Measurements from ENCODE around the gene INTS14. TPM values are rescaled to one million over a fixed set of nuclear protein-coding genes. Genes with fewer than 3 reads are reported as not detected.

Gene INTS14
- total RNA-seq, 1 experiment from 2014 or later: 50.1 TPM

DNA sequence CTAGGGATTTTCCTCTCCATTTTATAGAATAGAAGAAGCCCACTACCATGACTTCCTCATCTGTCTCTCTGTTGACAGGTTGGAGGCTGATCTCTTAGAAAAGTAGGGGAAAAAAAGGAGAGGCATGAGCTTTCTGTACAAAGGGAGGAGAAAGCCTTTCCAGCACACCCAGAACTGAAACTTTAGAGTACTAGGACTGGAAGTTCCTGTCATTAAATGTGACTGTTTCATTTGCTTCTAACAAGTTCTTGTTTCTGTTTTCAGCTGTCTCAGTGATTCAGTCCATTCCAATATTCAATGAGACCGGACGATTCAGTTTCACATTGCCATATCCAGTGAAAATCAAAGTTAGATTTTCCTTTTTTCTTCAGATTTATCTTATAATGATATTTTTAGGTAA lies 39.0 kb downstream of the INTS14 start:
- Mint-ChIP-seq H3K36me3 (ENCODE audit: insufficient read depth, unreplicated experiment) (peaks cover 54% of the 10 kb centered on the region), H3K27me3 (ENCODE audit: unreplicated experiment) (no peaks in the 10 kb centered on the region), H3K4me1 (ENCODE audit: low read depth, unreplicated experiment) (no peaks in the 10 kb centered on the region), H3K4me3 (ENCODE audit: low read depth, unreplicated experiment) (no peak overlapping the region), H3K9me3 (ENCODE audit: low read depth, unreplicated experiment) (no peaks in the 10 kb centered on the region), H3K27ac (ENCODE audit: unreplicated experiment) (no peak overlapping the region)
- no TSS peak for BruUV-seq (replicated peaks)
- no peak for DNase-seq
- CTCF ChIA-PET: no interaction called here
- intact Hi-C loops (cut with micrococcal nuclease; ENCODE audit: unreplicated experiment): no loop called here
- TF ChIP-seq, protein P1, sequence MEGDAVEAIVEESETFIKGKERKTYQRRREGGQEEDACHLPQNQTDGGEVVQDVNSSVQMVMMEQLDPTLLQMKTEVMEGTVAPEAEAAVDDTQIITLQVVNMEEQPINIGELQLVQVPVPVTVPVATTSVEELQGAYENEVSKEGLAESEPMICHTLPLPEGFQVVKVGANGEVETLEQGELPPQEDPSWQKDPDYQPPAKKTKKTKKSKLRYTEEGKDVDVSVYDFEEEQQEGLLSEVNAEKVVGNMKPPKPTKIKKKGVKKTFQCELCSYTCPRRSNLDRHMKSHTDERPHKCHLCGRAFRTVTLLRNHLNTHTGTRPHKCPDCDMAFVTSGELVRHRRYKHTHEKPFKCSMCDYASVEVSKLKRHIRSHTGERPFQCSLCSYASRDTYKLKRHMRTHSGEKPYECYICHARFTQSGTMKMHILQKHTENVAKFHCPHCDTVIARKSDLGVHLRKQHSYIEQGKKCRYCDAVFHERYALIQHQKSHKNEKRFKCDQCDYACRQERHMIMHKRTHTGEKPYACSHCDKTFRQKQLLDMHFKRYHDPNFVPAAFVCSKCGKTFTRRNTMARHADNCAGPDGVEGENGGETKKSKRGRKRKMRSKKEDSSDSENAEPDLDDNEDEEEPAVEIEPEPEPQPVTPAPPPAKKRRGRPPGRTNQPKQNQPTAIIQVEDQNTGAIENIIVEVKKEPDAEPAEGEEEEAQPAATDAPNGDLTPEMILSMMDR (IDR thresholded peaks at IDR 0.05; ENCODE audit: unreplicated experiment): no peak

DNA sequence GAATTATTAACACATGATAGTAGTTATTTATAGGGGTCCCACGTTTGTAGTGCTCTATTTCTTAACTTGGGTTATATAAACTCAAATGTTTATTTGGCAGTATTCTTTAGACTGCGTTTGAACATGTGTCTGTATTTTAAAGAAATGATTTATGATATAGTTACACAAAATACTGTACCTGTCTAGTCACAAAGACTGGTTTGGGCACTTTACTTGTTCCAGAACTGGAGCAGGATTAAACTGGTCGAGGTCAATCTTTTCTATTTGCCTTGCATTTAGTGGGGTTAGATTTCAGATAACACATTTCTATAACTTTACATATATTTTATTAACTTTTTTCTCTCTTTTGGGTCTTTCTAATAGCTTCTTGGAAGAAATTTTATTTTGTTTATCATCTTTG lies 41.2 kb downstream of the INTS14 start:
- no peak overlapping the region for H3K4me3 Mint-ChIP-seq (ENCODE audit: low read depth, unreplicated experiment)
- no peaks in the 10 kb centered on the region for H3K27me3 Mint-ChIP-seq (ENCODE audit: unreplicated experiment)
- CTCF ChIA-PET: no interaction called here
- TF ChIP-seq, protein P1 (IDR thresholded peaks at IDR 0.05; ENCODE audit: unreplicated experiment): no peak
- no peaks in the 10 kb centered on the region for H3K9me3 Mint-ChIP-seq (ENCODE audit: low read depth, unreplicated experiment)
- no peak for DNase-seq
- intact Hi-C loops (cut with micrococcal nuclease; ENCODE audit: unreplicated experiment): no loop called here
- no peaks in the 10 kb centered on the region for H3K4me1 Mint-ChIP-seq (ENCODE audit: low read depth, unreplicated experiment)
- H3K36me3 Mint-ChIP-seq (ENCODE audit: insufficient read depth, unreplicated experiment): peaks cover 47% of the 10 kb centered on the region
- H3K27ac Mint-ChIP-seq (ENCODE audit: unreplicated experiment): no peak overlapping the region
- BruUV-seq (replicated peaks): no TSS peak

DNA sequence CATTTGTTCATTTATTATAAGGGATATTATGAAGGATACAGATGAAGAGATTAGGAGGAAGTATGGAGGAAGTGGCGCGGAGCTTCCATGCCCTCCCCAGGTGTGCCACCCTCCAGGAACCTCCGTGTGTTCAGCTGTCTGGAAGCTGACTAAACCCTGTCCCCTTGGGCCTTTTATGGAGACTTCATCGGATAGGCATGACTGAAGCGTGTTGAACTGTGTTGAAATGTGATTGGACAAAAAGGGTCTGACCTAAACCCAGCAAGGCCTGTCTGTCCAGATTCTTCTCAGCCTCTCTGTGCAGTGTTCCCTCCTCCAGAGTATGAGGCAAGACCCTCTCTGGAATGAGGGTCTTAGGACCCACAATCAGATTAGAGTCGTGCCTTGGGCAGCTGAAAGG lies 49.0 kb downstream of the INTS14 start:
- Mint-ChIP-seq H3K4me3 (ENCODE audit: low read depth, unreplicated experiment) (no peak overlapping the region), H3K27me3 (ENCODE audit: unreplicated experiment) (no peaks in the 10 kb centered on the region), H3K9me3 (ENCODE audit: low read depth, unreplicated experiment) (no peaks in the 10 kb centered on the region), H3K27ac (ENCODE audit: unreplicated experiment) (peak overlapping the region; percentile 47), H3K4me1 (ENCODE audit: low read depth, unreplicated experiment) (peaks cover 17% of the 10 kb centered on the region), H3K36me3 (ENCODE audit: insufficient read depth, unreplicated experiment) (peaks cover 30% of the 10 kb centered on the region)
- TF ChIP-seq, protein P1 (IDR thresholded peaks at IDR 0.05; ENCODE audit: unreplicated experiment): no peak
- intact Hi-C loops (cut with micrococcal nuclease; ENCODE audit: unreplicated experiment): no loop called here
- CTCF ChIA-PET: interaction anchor here (0.6 kb wide), 1 partner anchor 44 kb away, joined by 3 read pairs; no protein-coding TSS in a partner anchor
- DNase-seq: no peak
- BruUV-seq (replicated peaks): no TSS peak

DNA sequence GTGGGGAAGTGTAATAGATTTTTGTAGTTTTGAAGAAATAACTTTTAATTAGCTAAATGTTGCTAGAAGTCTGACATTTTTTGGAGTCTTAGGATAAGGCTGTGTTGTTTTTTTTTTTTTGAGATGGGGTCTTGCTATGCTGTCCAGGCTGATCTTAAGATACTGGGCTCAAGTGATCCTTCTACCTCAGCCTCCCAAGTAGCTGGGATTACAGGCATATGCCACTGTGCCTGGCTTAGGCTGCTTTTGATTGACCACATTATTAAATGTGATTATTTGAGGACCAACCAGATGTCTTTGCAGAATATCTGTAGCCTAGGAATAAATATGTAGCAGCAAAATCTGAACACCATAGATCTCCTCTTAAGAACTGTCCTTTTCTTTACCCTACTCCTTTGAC lies 51.0 kb downstream of the INTS14 start:
- Mint-ChIP-seq H3K27me3 (ENCODE audit: unreplicated experiment) (no peaks in the 10 kb centered on the region), H3K9me3 (ENCODE audit: low read depth, unreplicated experiment) (no peaks in the 10 kb centered on the region), H3K4me3 (ENCODE audit: low read depth, unreplicated experiment) (no peak overlapping the region), H3K36me3 (ENCODE audit: insufficient read depth, unreplicated experiment) (peaks cover 27% of the 10 kb centered on the region), H3K27ac (ENCODE audit: unreplicated experiment) (no peak overlapping the region), H3K4me1 (ENCODE audit: low read depth, unreplicated experiment) (peaks cover 17% of the 10 kb centered on the region)
- intact Hi-C loops (cut with micrococcal nuclease; ENCODE audit: unreplicated experiment): no loop called here
- no TSS peak for BruUV-seq (replicated peaks)
- TF ChIP-seq, protein P1 (IDR thresholded peaks at IDR 0.05; ENCODE audit: unreplicated experiment): no peak
- CTCF ChIA-PET: no interaction called here
- DNase-seq: no peak
